Stromal cell of bone marrow (primary cell): Measurements from ENCODE around the gene SHCBP1L.
A peak's percentile ranks its signal among the peaks of the same experiment; 100 is the strongest.

ENCODE experiments used
- DNase-seq: peaks from one replicate; pipeline ENCODE4 v3.0.0-alpha.2; 2012; ENCODE audit warnings: low read depth

Gene SHCBP1L

DNA sequence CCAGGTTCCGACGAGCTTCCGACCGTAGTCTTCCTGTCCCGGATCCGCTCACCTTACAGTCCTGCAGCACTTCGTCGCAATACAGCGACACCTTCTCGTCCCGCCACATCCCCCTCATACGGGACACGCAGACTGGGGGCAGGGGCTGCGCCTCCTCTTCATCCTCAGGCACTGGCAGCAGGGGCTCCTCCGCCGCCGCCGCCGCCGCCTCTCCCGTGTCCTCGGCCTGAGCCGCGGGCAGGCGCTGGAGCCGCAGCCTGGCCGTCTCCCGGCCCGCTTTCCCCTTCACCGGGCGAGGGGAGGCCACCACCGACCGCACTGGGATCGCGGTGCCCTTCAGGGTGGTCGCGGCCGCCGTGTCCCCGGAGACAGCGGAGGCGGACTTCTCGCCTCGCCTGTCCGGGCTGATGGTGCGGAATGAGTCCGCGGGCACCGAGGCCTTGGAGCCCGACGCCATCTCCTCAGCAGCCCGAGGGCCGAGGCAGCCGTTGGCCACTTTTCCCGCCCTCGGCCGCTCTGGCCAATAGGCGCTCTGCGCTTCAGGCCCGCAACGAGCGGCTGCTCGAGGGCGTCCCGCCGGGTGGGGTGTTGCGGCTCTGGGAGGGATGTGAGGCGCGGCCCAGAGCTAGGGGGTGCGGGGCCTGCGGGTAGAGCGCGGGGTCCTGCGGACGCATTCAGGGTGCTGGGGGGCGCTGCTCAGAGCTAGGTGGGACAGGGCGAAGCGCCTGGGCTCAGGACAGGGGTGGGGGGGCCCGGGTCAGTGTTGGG, at the start of gene SHCBP1L:
SHCBP1L (minus strand) TSS at position 490 of the 768 bp plus-strand sequence; CDS start at position 457, 33 bp downstream.
- no peak for DNase-seq

DNA sequence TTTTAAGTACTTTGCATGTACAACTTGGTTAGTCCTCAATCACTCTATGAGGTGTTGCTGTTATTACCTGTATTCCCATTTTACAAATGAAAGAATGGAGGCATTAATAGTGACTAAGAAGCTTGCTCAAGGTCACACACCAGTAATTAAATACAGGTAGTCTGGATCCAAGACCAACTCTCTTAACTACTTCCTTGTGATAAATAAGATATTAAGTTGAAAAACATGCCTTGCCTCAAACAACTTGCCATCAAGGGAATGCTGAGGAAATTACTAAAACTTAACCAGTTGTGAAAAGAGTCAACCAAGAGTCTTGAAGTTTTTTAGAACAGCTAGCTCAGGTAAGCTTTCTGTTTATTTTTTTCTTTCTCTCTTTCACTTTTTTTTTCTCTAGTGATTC, 49.3 kb upstream of the SHCBP1L start:
- DNase-seq = no peak

DNA sequence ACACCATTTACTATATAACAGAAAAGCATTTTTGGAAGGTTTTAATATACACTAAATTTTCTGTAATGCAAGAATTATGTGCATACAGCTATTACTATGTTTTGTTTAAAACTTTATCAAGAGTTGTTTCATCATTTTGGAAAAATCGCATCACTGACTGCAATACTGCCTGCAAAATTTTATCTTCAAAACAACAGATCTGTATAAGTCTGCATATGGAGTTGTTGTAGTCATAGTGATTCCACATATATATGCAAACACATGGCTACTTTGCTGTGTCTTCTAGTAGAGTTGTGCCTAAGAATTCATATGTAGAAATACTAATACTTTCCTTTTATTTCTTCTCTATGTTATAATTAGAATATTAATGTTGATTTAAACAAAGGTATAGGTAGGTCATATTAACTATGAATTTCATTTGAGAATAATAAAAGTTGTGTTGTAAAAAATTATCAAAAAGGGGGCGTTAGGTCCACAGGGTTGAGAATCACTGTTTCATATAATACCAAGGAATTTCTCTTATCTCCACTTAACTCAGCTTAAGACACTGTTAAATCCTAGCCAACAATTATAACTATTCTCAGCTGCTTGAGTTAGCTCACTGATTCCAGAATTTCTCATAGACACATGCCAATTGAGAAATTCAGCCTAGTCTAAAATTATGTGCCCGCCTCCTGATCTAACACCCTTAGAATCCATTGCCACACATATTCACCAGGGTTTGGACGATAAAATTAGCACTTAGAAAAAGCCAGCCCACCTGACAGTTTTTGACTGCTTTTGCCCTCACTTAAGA, 47.4 kb upstream of the SHCBP1L start:
- DNase-seq = no peak

DNA sequence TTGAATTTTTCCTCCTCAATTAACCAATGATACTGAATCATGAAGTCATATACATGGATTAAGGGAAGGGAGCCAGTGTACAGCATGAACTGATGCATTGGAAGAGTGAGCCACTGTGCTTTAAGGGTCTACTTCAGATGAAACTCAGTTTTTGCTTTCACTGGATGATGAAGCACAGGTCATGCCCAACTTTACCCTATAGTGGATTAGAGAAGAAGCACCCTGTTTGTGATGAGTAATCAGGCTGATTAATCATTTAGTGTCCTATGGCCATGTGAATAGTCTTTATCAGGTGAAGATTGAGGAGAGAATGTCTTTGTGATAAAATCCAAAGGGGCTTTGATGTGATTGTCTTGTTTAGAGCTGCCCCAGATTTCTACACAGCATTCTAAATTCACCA, 45.5 kb upstream of the SHCBP1L start:
- DNase-seq = no peak

DNA sequence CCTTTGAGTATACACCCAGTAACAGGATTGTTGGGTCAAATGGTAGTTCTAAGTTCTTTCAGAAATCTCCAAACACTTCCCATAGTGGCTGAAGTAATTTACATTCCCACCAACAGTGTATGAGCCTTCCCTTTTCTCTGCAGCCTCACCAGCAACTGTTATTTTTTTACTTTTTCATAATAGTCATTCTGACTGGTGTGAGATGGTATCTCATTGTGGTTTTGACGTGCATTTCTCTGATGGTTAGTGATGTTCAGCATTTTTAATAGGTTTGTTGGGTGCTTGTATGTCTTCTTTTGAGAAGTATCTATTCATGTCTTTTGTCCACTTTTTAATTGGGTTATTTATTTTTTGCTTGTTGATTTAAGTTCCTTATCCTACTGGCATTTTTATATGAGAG, 43.9 kb upstream of the SHCBP1L start:
- DNase-seq = no peak

DNA sequence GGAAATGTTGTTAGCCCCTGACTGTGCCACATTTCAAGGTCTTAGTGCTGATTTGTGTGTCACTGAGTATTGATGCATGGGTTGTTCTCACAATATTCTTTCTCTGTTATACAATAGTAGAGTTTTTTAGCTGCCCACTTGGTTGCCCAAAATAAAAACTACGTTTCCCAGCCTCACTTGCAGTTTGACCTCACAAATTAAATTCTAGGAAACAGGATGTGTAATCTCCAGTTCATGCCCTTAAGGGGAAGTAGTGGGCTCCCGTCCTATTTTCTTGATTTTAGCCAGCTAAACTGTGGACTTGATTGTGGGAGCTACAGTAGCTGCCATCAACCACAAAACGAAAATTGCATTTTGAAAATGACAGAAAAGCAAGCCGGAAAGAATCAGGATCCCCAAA, 42.9 kb upstream of the SHCBP1L start:
- no peak for DNase-seq

DNA sequence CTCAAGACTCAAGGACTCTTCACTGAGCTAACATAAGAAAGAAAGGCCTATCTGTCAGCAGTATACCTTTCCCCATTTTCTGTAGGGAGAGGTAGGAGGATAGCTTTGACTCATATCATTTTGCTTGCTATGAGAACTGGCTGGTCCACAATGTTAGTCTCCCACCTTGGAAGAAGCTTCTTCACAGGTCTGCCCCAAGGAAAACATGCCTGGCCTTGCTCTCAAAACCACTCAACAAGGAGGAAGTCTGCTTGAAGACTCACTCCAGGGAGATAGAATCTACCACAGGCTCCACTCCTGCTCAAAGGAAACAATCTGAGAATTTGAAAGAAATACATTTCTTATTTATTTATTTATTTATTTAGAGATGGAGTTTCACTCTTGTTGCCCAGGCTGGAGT, 40.8 kb upstream of the SHCBP1L start:
- no peak for DNase-seq

DNA sequence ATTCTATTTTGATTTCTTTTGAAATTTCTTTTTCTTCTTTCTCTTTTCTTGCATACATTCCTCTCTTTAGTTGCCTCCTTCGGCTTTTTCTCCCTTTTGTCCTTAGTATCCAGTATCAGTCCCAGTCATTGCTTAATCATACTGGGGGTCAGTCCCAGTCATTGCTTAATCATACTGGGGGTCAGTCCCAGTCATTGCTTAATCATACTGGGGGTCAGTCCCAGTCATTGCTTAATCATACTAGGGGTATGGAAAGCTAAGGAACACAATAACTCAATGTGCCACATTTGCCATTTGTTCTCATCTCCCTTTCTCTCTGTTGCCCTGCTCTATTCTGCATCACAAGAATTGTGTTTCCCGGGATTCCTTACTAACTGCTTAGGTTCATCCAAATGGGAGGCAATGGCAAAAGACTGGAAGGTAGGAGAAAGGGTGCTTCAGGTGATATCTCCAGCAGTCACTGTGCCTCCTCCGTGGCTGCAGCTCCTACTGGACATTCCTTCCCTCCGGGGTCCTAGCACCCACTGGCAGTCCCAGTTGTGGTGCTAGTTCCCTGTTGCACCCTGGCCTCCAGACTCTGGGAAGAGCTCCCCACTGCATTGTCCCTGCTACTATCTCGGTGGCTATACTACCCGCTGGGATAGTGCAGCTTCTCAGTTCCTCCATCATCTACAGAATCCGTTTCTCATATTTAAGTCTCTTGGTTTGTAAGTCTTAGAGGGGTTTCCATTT, 37.6 kb upstream of the SHCBP1L start:
- peak; percentile 39 for DNase-seq

DNA sequence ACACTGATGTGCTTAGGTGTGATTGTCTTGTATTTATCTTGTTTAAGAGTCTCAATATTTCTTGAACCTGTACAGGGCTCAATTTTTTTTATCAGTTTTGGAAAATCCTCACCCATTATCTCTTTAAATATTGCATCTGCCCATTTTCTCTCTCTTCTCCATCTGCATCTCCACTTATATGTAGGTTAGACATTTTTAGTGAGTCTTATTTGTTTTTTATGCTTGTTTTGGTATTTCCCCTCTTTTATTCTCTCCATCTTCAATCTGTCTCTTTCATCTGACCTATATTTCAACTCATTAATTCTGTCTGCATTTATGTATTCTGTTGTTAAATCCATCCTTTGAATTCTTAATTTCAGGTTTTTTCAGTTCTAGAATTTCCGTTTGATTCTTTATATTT, 32.9 kb upstream of the SHCBP1L start:
- DNase-seq = no peak

DNA sequence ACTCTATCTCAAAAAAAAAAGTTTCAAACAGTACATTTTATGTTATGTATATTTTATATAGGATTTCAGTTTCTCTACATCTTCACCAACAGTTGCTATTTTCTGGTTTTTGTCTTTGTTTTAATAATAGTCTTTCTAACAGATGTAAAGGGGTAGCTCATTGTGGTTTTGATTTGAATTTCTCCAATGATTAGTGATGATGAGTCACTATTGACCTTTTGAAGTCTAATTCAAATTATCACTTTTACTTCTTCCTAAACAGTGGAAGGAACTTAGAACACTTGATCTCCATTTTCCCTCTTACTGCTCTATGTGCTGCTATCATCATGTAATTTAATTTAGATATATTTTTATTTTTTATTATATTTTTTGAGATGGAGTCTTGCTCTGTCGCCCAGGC, 31.7 kb upstream of the SHCBP1L start:
- DNase-seq = no peak

DNA sequence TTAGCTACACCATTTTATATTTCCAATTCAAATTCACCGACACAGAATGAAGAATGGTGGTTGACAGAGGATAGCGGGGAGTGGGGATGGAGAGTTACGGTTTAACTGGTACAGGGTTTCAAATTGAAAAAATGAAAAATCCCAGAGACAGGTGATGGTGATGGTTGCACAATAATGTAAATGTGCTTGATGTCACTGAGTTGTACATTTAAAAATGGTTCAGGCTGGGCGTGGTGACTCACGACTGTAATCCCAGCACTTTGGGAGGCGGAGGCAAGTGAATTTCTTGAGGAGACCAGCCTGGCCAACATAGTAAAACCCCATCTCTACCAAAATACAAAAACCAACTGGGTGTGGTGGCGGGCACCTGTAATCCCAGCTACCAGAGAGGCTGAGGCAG, 31.2 kb upstream of the SHCBP1L start:
- no peak for DNase-seq

DNA sequence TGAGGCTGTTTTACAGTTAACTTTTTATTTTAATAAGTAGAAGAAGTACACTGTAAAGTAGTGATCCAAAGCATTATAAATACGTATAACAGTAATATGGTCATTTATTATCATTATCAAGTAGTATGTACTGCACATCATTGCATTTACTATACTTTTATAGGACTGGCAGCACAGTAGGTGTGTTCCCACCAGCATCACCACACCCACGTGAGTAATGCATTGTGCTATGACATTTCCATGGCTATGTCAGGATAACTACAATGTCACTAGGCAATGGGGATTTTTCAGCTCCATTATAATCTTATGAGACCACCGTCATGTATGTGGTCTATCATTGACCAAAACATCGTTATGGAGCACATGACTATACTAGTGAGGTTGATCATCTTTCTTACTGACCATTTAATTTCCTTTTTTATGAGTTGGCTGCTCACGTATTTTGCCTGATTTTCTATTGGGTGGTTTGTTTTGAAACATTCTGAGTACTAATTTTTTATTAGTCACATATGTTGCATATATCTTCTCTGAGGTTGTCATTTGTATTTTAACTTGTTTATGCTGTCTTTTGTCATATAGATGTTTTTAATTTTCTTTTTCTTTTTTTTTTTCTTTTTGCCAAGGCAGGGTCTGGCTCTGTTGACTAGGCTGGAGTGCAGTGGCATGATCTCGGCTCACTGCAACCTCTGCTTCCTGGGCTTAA, 25.3 kb upstream of the SHCBP1L start:
- no peak for DNase-seq

DNA sequence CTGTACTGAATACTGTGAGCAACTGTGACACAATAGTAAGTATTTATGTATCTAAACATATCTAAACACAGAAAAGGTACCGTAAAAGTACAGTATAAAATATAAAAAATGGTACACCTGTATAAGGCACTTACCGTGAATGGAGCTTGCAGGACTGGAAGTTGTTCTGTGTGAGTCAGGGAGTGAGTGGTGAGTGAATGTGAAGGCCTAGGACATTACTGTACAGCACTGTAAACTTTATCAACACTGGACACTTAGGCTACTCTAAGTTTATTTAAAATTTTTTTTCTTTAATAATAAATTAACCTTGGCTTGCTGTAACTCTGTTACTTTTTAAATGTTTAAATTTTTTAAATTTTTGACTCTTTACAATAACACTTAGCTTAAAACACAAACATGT, 24.5 kb upstream of the SHCBP1L start:
- DNase-seq = no peak

DNA sequence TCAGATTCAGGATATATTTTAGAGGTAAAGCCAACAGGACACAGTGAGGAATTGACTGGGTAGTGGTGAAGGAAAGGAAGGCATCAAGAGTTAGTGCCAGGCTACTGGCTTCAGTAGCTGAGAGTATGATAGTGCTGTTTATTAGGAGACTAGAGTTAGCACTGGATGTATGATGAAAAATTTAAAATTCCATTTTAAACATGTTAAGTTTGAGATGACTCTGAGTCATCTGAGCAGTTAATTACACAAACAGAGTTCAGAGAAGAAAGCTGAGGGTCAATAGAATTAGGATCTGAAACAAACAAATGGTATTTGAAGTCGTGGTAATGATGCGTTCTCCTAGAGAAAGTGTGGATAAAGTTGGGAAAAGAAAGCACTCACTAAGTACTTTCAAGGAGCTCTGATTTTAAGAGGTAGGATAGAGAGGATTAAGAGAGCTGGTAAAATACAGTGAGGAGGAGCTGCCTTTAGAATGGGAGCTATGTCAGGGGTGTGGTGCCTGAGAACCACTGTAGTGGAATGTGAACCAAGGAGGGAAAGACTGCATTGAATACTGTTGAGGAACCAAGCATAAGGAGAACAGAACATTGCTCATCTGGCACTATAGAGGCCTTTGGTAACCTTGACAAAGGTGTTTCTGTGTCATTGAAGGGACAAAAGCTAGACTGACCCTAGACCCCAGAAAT, 21.7 kb upstream of the SHCBP1L start:
- no peak for DNase-seq

DNA sequence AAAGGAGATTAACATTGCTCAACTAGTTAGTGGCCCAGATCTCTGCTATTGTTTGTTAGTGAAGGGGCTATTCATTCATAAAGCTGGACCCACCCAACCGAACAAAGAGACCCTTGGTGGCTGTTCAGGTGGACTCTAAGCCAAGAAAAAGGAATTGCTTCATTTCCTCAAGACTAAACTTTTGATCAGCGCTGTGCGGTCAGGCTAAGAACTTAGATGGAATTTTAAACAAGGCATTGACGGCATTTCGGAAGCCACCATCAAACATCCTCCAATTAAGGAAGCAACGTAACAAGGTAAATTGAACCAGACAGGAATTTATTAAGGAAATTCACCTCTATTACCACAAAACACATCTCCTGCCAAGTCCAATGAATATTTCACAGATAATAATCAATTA, 19.9 kb upstream of the SHCBP1L start:
- no peak for DNase-seq

DNA sequence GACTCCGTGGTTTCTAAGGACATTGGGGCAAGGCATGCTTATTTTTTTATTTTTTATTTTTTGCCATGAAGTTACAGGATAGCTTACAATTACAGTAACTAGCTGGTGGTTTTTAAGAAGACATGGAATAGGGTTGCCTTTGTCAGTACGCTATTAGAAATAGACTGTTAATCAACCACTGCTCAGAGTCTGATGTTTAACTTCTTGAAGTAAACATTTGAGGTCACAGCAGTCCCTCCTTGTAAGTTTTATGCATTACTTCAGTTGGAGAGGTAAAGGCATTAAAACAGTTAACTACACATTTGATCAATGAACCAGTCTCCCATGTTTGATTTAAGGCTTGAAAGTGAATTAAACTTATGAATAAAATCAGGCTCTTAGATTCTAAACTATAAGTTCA, 19.3 kb upstream of the SHCBP1L start:
- no peak for DNase-seq

DNA sequence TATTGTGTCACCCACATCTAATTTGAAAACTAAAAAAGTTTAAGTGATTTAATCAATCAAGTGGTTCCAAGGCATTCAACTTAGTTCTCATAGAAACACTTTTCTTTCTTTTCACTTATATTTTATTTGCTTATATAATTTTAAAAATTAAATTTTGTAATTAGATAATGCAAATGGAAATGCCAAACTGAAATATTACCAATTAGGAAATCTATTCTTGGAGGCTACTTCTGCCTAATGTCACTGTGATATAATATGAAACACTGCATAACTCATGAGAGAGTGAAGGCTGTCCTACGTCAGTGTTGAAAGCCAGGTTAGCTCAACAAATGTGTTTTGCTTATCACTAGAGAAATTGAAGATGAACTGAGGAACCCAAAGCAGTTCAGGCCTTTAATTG, 18.3 kb upstream of the SHCBP1L start:
- DNase-seq = no peak

DNA sequence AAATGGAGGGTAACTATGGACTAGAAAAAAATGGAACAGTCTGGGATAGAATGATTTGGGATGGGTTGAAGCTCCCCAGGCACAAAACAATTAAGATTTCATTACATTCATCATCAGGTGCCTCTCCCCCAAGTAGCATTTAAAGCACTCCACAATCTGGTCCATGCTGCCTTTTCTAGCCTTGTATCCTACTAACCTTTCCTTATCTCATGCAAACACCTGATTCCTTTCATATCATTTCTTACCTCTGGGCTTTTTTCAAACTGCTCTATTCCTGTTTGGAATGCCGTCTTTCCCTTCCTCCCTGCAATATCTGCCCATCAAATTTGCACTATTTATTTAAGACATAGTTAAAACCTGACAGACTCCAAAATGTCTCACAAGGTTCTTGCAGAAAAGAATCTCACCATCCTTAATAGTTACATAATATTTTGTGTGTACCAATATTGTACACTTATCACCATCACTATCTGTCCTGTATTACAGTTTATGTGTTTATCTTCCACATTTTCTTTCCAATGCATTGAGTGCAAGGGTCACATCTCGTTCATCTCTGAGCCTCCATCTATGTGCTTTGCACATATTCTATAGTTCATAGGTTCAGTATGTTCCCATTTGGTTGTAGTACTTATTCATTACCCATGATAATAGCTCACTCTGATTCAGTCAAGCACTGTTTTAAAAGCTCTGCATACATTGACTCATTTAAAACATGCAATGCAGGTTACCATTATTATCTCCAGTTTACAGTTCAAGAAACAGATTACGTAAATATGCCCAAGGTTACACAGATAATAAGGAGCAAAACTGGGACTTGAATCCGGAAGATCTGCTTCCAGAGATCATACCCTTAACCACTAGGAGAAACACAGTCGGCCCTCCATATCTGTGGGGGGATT, 16.1 kb upstream of the SHCBP1L start:
- DNase-seq = no peak

DNA sequence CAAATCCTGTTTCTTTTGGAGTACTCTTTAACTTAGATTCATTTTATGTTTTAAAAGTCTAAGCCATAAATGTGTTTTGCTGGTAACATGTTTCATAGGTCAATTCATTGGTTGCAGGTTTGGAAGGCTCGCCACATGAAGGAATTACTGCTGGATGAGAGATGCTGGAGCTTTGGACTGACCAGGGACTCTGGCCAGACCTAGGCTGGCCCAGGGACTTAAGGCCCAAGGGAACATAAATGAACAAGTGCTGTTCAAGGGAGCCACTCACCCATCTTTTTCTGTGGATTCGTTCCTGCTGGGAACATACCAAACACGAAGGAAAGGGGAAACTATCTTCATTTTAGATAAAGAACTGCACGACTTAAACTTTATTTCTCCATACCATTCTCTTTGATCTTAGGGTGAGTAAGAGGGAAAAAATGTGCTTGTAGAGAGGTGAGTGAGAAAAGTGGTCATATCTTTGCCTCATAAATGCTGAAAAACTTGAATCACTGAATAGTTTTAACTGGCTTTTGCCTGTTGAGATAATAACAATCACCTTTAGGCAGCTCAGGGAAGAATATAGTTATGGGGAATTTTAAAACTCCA, 15.3 kb upstream of the SHCBP1L start:
- no peak for DNase-seq

DNA sequence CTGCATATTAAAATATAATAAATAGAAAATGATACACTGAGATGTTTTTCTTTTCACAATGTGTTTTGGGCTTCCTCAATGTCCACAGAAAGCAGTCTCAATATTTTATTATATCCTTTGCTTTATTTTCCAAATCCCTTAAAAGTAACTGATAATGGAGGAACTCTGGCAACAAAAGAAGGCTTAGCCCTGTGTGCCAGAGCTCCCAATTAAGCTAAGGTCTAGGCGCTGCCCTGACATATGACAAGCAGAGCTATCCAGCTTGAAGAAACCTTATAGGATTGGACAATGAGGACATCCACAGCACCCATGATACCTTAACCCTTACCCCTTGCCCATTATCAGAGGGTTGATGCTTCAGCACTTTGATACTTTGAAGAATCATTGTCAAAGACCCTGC, 12.9 kb upstream of the SHCBP1L start:
- DNase-seq = no peak
